Hepatocyte (in vitro differentiated cells): ENCODE data around the gene DHRS12.

Experiments
- EZH2 ChIP-seq: fragments of 200-600 bp; sonication (generic); IDR thresholded peaks from 2 replicates; pipeline ENCODE4 v1.6.1; 2016; ENCODE audit warnings: antibody characterized with exemption, mild to moderate bottlenecking, borderline replicate concordance
- TF ChIP-seq, protein P1 (sequence below): fragments of 200-600 bp; sonication (generic); IDR thresholded peaks from 2 replicates; pipeline ENCODE4 v1.5.1; 2016; ENCODE audit warnings: antibody characterized with exemption, mild to moderate bottlenecking; ENCODE audit not compliant: poor library complexity

GRCh38 chr13:51719394-51719793, 84.6 kb downstream of the DHRS12 start:
- TF ChIP-seq, protein P1, sequence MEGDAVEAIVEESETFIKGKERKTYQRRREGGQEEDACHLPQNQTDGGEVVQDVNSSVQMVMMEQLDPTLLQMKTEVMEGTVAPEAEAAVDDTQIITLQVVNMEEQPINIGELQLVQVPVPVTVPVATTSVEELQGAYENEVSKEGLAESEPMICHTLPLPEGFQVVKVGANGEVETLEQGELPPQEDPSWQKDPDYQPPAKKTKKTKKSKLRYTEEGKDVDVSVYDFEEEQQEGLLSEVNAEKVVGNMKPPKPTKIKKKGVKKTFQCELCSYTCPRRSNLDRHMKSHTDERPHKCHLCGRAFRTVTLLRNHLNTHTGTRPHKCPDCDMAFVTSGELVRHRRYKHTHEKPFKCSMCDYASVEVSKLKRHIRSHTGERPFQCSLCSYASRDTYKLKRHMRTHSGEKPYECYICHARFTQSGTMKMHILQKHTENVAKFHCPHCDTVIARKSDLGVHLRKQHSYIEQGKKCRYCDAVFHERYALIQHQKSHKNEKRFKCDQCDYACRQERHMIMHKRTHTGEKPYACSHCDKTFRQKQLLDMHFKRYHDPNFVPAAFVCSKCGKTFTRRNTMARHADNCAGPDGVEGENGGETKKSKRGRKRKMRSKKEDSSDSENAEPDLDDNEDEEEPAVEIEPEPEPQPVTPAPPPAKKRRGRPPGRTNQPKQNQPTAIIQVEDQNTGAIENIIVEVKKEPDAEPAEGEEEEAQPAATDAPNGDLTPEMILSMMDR, result no peak
- TF ChIP-seq EZH2, result no peak
